ENCODE measurements around the gene HPCAL1.

HPCAL1 gene

GRCh38 chr2:10325278-10326145 lies 22.8 kb downstream of the HPCAL1 start:
- DNase-seq (ENCODE audit: insufficient read length, low spot score), result no peak
- no peak for FAIRE-seq
- TF ChIP-seq CTCF (IDR thresholded peaks at IDR 0.05; ENCODE audit: insufficient read depth, missing control alignments), result no peak

- FAIRE-seq (no peak), DNase-seq (ENCODE audit: insufficient read length, low spot score) (no peak)
- no peak for TF ChIP-seq CTCF (IDR thresholded peaks at IDR 0.05; ENCODE audit: insufficient read depth, missing control alignments)
Measured at GRCh38 chr2:10326151-10326616, 23.5 kb downstream of the HPCAL1 start.

GRCh38 chr2:10326707-10327594 lies 24.2 kb downstream of the HPCAL1 start:
- no peak for TF ChIP-seq CTCF (IDR thresholded peaks at IDR 0.05; ENCODE audit: insufficient read depth, missing control alignments)

GRCh38 chr2:10327896-10328669 lies 25.4 kb downstream of the HPCAL1 start:
- DNase-seq (ENCODE audit: insufficient read length, low spot score) (no peak), FAIRE-seq (no peak)
- TF ChIP-seq CTCF (IDR thresholded peaks at IDR 0.05; ENCODE audit: insufficient read depth, missing control alignments), result no peak

More at GRCh38 chr2:10326707-10327594, 24.2 kb downstream of the HPCAL1 start:
- no peak for FAIRE-seq
- no peak for DNase-seq (ENCODE audit: insufficient read length, low spot score)

- no peak for TF ChIP-seq CTCF (IDR thresholded peaks at IDR 0.05; ENCODE audit: insufficient read depth, missing control alignments)
- no peak for FAIRE-seq
- no peak for DNase-seq (ENCODE audit: insufficient read length, low spot score)
Measured at GRCh38 chr2:10328670-10329579, 26.2 kb downstream of the HPCAL1 start.

GRCh38 chr2:10329580-10329879 lies 26.8 kb downstream of the HPCAL1 start:
- DNase-seq (ENCODE audit: insufficient read length, low spot score), result no peak
- TF ChIP-seq CTCF (IDR thresholded peaks at IDR 0.05; ENCODE audit: insufficient read depth, missing control alignments), result no peak
- FAIRE-seq, result no peak

Data from D721Med (cell line).